ENCODE results near the gene STK35.

DNA sequence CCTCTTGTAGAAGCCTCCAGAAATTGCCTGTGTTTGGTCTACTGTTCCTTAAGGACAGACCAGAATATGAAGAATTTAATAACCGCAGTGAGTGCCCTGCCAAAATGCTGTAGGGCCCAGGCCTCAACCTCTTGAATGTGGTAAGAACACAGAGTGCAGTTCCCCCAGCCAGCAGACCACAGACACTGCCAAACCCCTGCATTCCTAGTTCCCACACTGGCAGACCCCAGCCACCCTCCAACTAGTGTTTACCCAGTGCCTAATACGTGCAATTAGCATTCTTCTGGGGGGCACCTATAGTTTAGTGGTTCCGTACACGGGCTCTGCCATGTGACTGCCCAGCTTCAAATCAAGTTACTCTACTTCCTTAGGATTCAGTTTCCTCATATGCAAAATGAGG, 51.7 kb downstream of the STK35 start:
- TF ChIP-seq, protein P1, sequence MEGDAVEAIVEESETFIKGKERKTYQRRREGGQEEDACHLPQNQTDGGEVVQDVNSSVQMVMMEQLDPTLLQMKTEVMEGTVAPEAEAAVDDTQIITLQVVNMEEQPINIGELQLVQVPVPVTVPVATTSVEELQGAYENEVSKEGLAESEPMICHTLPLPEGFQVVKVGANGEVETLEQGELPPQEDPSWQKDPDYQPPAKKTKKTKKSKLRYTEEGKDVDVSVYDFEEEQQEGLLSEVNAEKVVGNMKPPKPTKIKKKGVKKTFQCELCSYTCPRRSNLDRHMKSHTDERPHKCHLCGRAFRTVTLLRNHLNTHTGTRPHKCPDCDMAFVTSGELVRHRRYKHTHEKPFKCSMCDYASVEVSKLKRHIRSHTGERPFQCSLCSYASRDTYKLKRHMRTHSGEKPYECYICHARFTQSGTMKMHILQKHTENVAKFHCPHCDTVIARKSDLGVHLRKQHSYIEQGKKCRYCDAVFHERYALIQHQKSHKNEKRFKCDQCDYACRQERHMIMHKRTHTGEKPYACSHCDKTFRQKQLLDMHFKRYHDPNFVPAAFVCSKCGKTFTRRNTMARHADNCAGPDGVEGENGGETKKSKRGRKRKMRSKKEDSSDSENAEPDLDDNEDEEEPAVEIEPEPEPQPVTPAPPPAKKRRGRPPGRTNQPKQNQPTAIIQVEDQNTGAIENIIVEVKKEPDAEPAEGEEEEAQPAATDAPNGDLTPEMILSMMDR (IDR thresholded peaks at IDR 0.05), result no peak
- no peak for TF ChIP-seq EP300 (IDR thresholded peaks at IDR 0.05)
